Thoracic aorta (tissue), 2 donors: ENCODE results near the gene CAPN7. TPM values are rescaled to one million over a fixed set of nuclear protein-coding genes. Genes with fewer than 3 reads are reported as not detected.
"Not testable (repeated sequence)": the region's sequence is repeated elsewhere in the genome, so short reads cannot be mapped to it uniquely, and the experiment has no call there.

Source experiments
- ATAC-seq: fragments of 150-250 bp; one replicate; pipeline ENCODE4 v1.8.0; 2017; ENCODE audit warnings: low read depth; ENCODE audit not compliant: insufficient number of reproducible peaks, low FRiP score
- DNase-seq: peaks from one replicate; pipeline ENCODE4 v3.0.0-alpha.2; 2020; ENCODE audit warnings: low spot score
- H3K27ac ChIP-seq, 2 donors: fragments of 200-600 bp; sonication (generic); 1 replicate in 1 of 2; 2 replicates in 1 of 2; pipeline ENCODE4 v1.5.1; 2016; ENCODE audit warnings: mild to moderate bottlenecking in 2 of 2, moderate library complexity in 2 of 2
- H3K27me3 ChIP-seq: fragments of 200-600 bp; sonication (generic); replicated peaks from 2 replicates; pipeline ENCODE4 v1.6.0; 2016; ENCODE audit warnings: mild to moderate bottlenecking; ENCODE audit not compliant: insufficient read depth
- H3K36me3 ChIP-seq: fragments of 200-600 bp; sonication (generic); one replicate; pipeline ENCODE4 v1.5.1; 2016
- H3K4me1 ChIP-seq, 2 donors: fragments of 200-600 bp; sonication (generic); 1 replicate in 1 of 2; 2 replicates in 1 of 2; pipeline versions ENCODE4 v1.5.1 to v1.6.0; 2016; ENCODE audit warnings: low read depth in 2 of 2, mild to moderate bottlenecking in 1 of 2; ENCODE audit not compliant: control insufficient read depth in 1 of 2
- H3K4me3 ChIP-seq: fragments of 200-600 bp; sonication (generic); 2 replicates; pipeline ENCODE4 v1.5.1; 2016; ENCODE audit warnings: mild to moderate bottlenecking
- H3K9me3 ChIP-seq: fragments of 200-600 bp; sonication (generic); 2 replicates; pipeline ENCODE4 v1.5.1; 2016
- total RNA-seq, 2 donors: library from RNA; depleted of rRNA; stranded (reverse); fragments of >200 nt; gene quantifications; one replicate each; pipeline versions ENCODE4 v1.1.0 to v1.2.3, GENCODE V29; 2016
- TF ChIP-seq, protein P1 (sequence below): fragments of 200-600 bp; sonication (generic); IDR thresholded peaks from one replicate; pipeline ENCODE4 v1.5.1; 2019; ENCODE audit warnings: antibody characterized with exemption

CAPN7 gene
- total RNA-seq, 2 donors from 2014 or later: 40.1 to 73.8 TPM

DNA sequence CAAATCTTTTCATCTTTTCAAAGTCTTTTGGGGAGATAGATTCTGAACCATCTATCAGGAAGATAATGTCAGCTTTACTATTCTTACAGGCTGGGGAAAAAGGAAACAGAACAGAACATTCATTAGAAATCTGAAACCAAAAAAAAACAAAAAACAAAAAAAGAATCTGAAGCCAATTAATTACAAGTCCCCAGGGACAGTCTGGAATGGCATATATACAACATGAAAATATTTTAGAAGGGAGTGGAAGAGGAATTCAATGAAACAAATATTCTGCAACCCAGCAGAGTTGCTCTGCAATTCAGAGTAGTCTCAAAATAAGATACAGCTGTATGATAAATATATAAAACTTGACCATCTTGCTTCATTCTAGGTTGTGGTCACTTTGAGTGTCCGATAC, 41.7 kb upstream of the CAPN7 start:
- Histone ChIP-seq H3K36me3 (no peaks in the 10 kb centered on the region), H3K9me3 (no peaks in the 10 kb centered on the region), H3K27ac (no peak overlapping the region), H3K27me3 (no peaks in the 10 kb centered on the region), H3K4me1 (no peaks in the 10 kb centered on the region), H3K4me3 (no peak overlapping the region)
- no peak for DNase-seq
- ATAC-seq: no peak
- TF ChIP-seq, protein P1, sequence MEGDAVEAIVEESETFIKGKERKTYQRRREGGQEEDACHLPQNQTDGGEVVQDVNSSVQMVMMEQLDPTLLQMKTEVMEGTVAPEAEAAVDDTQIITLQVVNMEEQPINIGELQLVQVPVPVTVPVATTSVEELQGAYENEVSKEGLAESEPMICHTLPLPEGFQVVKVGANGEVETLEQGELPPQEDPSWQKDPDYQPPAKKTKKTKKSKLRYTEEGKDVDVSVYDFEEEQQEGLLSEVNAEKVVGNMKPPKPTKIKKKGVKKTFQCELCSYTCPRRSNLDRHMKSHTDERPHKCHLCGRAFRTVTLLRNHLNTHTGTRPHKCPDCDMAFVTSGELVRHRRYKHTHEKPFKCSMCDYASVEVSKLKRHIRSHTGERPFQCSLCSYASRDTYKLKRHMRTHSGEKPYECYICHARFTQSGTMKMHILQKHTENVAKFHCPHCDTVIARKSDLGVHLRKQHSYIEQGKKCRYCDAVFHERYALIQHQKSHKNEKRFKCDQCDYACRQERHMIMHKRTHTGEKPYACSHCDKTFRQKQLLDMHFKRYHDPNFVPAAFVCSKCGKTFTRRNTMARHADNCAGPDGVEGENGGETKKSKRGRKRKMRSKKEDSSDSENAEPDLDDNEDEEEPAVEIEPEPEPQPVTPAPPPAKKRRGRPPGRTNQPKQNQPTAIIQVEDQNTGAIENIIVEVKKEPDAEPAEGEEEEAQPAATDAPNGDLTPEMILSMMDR: no peak

DNA sequence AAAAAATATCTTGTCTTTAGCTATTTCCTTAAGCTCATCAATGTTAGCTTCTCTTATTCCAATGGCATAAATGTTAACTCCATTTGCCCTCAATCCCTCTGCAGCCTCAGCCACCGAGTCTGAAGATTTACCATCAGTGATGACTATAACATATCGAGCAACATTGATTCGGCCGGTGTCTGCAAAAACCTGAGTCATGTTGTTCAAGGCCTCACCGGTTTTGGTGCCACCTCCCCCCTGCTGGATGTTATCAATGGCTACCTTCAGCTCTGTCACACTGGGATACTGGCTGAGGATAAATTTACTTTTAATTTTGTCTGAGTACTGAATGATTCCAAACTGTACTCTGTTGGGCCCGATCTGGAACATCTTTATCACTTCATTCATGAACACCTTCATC, 41.0 kb upstream of the CAPN7 start:
- Histone ChIP-seq H3K9me3 (no peaks in the 10 kb centered on the region), H3K27ac (no peak overlapping the region), H3K27me3 (no peaks in the 10 kb centered on the region), H3K4me1 (no peaks in the 10 kb centered on the region), H3K36me3 (no peaks in the 10 kb centered on the region), H3K4me3 (no peak overlapping the region)
- ATAC-seq (no peak), DNase-seq (no peak)
- TF ChIP-seq, protein P1: no peak

DNA sequence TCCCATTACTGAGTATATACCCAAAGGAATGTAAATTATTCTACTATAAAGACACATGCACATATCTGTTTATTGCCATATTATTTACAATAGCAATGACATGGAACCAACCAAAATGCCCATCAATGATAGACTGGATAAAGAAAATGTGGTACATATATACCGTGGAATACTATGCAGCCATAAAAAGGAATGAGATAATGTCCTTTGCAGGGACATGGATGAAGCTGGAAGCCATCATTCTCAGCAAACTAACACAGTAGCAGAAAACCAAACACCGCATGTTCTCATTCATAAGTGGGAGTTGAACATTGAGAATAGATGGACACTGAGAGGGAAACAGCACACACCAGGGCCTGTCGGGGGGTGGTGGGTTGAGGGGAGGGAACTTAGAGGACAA, 39.7 kb upstream of the CAPN7 start:
- not testable (repeated sequence) for H3K27me3 ChIP-seq, H3K4me1 ChIP-seq, DNase-seq, ATAC-seq, H3K9me3 ChIP-seq, H3K27ac ChIP-seq, H3K36me3 ChIP-seq, H3K4me3 ChIP-seq

DNA sequence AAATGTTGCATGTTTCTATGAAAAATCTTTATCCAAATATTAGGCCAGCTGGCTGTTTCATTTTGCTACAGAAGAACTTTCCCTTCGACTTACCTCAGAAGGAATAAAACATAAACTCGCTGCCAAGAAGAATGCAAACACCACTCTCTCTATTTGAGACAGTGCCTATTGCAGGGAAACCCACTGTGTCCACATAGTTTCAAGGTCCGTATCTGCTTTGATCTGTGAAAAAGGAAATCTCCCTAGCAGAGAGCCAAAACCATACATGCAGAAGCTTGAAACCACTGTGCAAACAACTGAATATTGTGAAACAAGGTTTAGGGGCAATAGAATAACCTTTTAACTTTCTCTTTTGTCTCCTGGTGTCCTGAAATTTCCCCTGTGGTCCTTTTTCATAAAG, 35.0 kb upstream of the CAPN7 start:
- Histone ChIP-seq H3K4me1 (no peaks in the 10 kb centered on the region), H3K36me3 (no peaks in the 10 kb centered on the region), H3K9me3 (no peaks in the 10 kb centered on the region), H3K27ac (no peak overlapping the region), H3K4me3 (no peak overlapping the region), H3K27me3 (no peaks in the 10 kb centered on the region)
- TF ChIP-seq, protein P1: no peak
- no peak for ATAC-seq
- DNase-seq: no peak

DNA sequence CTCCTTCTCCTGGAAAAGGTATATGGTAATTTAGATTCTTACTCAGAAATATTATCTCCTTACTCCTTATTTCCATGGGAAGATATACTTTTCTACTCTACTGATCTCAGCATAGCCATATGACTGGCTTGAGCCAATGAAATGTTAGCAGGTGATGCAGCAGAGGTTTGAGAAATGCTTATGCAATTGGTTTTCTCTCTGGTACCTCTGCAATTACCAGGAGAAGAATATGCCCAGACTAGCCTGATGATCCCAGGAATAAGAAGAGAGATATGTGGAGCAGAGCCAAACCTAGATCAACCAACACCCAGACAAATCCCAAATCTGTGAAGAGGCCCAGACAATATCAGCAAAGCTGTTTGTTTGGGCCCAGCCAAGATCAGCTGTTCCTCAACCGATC, 33.2 kb upstream of the CAPN7 start:
- no peak for ATAC-seq

DNA sequence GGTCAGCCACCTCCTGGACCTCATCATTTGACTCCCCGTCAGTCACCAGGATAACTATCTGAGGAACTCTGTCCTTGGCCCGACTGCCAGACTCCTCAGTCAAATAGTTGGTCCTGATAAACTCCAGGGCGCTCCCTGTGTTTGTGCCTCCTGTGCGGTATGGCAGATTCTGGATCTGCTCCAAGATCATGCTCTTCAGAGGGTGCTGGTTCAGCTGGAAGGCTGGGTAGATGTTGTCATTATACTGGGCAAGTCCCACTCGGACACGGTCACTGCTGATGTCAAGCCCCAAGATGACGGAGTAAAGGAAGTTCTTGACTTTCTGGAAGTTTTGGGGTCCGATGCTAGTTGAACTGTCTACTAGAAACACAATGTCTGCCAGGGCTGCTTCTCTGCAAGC, 31.1 kb upstream of the CAPN7 start:
- Histone ChIP-seq H3K27ac (no peak overlapping the region), H3K4me1 (no peaks in the 10 kb centered on the region), H3K4me3 (no peak overlapping the region), H3K27me3 (no peaks in the 10 kb centered on the region), H3K9me3 (no peaks in the 10 kb centered on the region), H3K36me3 (no peaks in the 10 kb centered on the region)
- TF ChIP-seq, protein P1: no peak
- DNase-seq: no peak
- no peak for ATAC-seq

More for the DNA sequence above, 33.2 kb upstream of the CAPN7 start:
- no peaks in the 10 kb centered on the region for H3K9me3 ChIP-seq
- H3K27ac ChIP-seq: no peak overlapping the region
- H3K4me1 ChIP-seq: no peaks in the 10 kb centered on the region
- no peaks in the 10 kb centered on the region for H3K36me3 ChIP-seq
- TF ChIP-seq, protein P1: no peak
- no peak overlapping the region for H3K4me3 ChIP-seq
- no peaks in the 10 kb centered on the region for H3K27me3 ChIP-seq
- DNase-seq: no peak
